ENCODE measurements around the gene FBXL22.

GRCh38 chr15:63572749-63573464, 24.3 kb upstream of the FBXL22 start:
- TF ChIP-seq REST (IDR thresholded peaks at IDR 0.05; ENCODE audit: low read depth) (no peak), ZNF274 (IDR thresholded peaks at IDR 0.05; ENCODE audit: low read depth, low read length) (no peak), CTCF (IDR thresholded peaks at IDR 0.05 in 2 of 3, conservative IDR thresholded peaks at IDR 0.05 in 1 of 3; ENCODE audit: borderline replicate concordance in 1 of 3, insufficient read depth in 1 of 3, low read depth in 2 of 3, low read length in 2 of 3) (no peak), POLR2AphosphoS5 (IDR thresholded peaks at IDR 0.05; ENCODE audit: low read depth, low read length) (no peak), RAD21 (IDR thresholded peaks at IDR 0.05; ENCODE audit: low read depth) (no peak), EGR1 (IDR thresholded peaks at IDR 0.05; ENCODE audit: low read depth) (no peak), EZH2 (IDR thresholded peaks at IDR 0.05) (no peak), POLR2A (IDR thresholded peaks at IDR 0.05; ENCODE audit: borderline replicate concordance, extremely low read depth, insufficient read depth, insufficient read length) (no peak), YY1 (IDR thresholded peaks at IDR 0.05; ENCODE audit: extremely low read depth, insufficient replicate concordance, low read depth, low read length) (no peak)

Data from HCT116 (cell line).